GM19023 (cell line): ENCODE data around the gene KBTBD2.
A peak's percentile ranks its signal among the peaks of the same experiment; 100 is the strongest.
"Not testable (repeated sequence)": the region's sequence is repeated elsewhere in the genome, so short reads cannot be mapped to it uniquely, and the experiment has no call there.

Experiments used
- ATAC-seq: cut with Tn5 transposase; IDR thresholded peaks from one replicate; pipeline ENCODE4 v1.9.1; 2021; ENCODE audit warnings: mild to moderate bottlenecking, moderate library complexity; ENCODE audit not compliant: unreplicated experiment

Gene KBTBD2

GRCh38 chr7:32857063-32857462, 34.5 kb downstream of the KBTBD2 start:
- ATAC-seq = not testable (repeated sequence)

- ATAC-seq = not testable (repeated sequence)
Measured at GRCh38 chr7:32855837-32856775, 35.5 kb downstream of the KBTBD2 start.

- not testable (repeated sequence) for ATAC-seq
Measured at GRCh38 chr7:32850654-32851053, 40.9 kb downstream of the KBTBD2 start.

GRCh38 chr7:32848655-32849054, 42.9 kb downstream of the KBTBD2 start:
- ATAC-seq = not testable (repeated sequence)

GRCh38 chr7:32846630-32847225, 44.8 kb downstream of the KBTBD2 start:
- ATAC-seq = peak; percentile 100

GRCh38 chr7:32844748-32845147, 46.8 kb downstream of the KBTBD2 start:
- not testable (repeated sequence) for ATAC-seq

GRCh38 chr7:32843763-32844162, 47.8 kb downstream of the KBTBD2 start:
- not testable (repeated sequence) for ATAC-seq

- ATAC-seq = not testable (repeated sequence)
Measured at GRCh38 chr7:32839846-32840245, 51.7 kb downstream of the KBTBD2 start.

- peak; percentile 70 for ATAC-seq
Measured at GRCh38 chr7:32828996-32829752, 62.4 kb downstream of the KBTBD2 start.
